GM10847 (cell line): ENCODE data around the gene PTS.

Experiments used
- POLR2A ChIP-seq: IDR thresholded peaks from 2 replicates; pipeline ENCODE4 v1.6.1; 2011; ENCODE audit not compliant: insufficient read length; ENCODE audit errors: extremely low read depth

Gene PTS

GRCh38 chr11:112226062-112226830, at the start of gene PTS:
PTS (plus strand) TSS chr11:112226428; CDS start chr11:112226444, 16 bp downstream.
- TF ChIP-seq POLR2A: peak; percentile 85

GRCh38 chr11:112177589-112177988, 48.6 kb upstream of the PTS start:
- no peak for TF ChIP-seq POLR2A

- no peak for TF ChIP-seq POLR2A
Measured at GRCh38 chr11:112178428-112178827, 47.8 kb upstream of the PTS start.

GRCh38 chr11:112178936-112179335, 47.3 kb upstream of the PTS start:
- no peak for TF ChIP-seq POLR2A

DNA sequence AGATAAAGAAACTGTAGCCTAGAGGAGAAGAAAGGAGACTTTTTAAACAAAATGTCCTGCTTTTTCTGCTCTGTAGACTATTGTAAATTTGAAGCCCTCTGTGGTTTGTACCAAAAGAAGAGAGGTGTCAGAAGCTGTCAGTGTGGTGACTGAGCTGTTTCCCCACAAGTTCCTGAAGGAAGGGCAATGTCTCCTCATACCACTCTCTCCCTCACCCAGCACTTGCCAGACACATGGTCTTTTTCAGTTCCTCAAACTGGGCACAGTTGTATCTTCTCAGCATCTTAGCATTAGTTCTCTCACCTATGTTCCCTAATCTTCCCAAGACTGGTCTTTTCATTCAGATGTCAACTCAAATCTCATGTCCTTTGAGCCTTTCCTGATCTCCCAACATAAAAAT, 46.6 kb upstream of the PTS start:
- no peak for TF ChIP-seq POLR2A

DNA sequence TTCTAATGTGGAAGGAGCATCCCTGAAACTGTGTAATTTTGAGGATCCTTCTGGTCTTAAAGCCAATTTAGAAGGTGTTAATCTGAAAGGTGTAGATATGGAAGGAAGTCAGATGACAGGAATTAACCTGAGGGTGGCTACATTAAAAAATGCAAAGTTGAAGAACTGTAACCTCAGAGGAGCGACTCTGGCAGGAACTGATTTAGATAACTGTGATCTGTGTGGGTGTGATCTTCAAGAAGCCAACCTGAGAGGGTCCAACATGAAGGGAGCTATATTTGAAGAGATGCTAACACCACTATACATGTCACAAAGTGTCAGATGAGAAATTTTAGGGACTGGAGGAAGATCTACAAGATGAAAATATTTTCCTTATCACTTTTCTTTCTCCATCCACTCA, 43.4 kb upstream of the PTS start:
- TF ChIP-seq POLR2A: no peak

DNA sequence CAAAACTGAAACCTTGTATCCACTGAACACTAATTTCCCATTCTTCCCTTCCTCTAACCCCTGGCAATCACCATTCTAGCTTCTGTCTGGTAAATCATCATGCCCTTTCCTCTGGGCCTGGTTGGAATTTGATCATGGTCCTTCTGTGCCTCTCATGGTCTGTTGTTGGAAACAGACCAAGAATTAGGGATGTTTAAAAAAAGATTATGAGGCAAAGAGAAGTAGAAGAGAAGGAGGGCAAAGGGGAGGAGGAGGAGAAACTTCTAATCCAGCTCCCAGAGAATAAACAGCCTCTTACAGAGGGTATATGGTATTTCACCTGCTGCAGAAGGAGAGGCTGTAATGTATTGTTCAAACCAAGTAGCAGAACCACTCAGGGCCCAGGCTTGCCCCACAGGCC, 40.3 kb upstream of the PTS start:
- no peak for TF ChIP-seq POLR2A

DNA sequence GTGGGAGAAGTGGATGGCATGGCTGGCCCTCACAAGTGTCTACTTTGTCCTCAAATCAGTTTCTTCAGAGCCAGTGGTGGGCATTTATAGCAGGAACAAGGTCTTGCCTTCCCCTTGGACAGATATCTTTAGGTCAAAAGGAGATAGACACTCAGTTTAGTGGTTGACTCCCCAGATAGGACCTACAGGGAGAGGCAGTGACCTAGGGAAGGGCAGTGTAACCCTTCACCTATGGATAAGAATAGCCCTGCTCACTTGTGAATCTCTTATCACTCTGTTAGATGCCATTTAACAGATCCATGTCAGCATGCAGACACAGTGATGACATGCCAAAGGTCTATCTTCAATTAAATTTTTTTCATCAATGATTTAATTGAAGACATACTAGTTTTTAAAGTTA, 39.9 kb upstream of the PTS start:
- no peak for TF ChIP-seq POLR2A

GRCh38 chr11:112195951-112196351, 30.3 kb upstream of the PTS start:
- TF ChIP-seq POLR2A: no peak

- no peak for TF ChIP-seq POLR2A
Measured at GRCh38 chr11:112196519-112197087, 29.6 kb upstream of the PTS start.

- no peak for TF ChIP-seq POLR2A
Measured at GRCh38 chr11:112200252-112200651, 26.0 kb upstream of the PTS start.

DNA sequence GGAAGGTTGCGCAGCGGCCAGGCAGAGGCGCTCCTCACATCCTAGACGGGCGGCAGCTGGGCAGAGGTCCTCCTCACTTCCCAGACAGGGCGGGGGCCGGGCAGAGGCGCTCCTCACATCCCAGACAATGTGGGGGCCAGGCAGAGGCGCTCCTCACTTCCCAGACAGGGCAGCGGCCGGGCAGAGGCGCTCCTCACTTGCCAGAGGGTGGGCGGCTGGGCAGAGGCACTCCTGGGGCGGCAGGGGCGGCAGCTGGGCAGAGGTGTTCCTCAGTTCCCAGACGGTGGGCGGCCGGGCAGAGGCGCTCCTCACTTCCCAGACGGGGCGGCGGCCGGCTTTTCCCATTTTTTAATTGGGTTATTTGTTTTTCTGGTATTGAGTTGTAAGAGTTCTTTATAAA, 20.2 kb upstream of the PTS start:
- no peak for TF ChIP-seq POLR2A

GRCh38 chr11:112210890-112211289, 15.3 kb upstream of the PTS start:
- TF ChIP-seq POLR2A: no peak

- TF ChIP-seq POLR2A: no peak
Measured at GRCh38 chr11:112211536-112211935, 14.7 kb upstream of the PTS start.

- no peak for TF ChIP-seq POLR2A
Measured at GRCh38 chr11:112212290-112212689, 13.9 kb upstream of the PTS start.

- no peak for TF ChIP-seq POLR2A
Measured at GRCh38 chr11:112212710-112213109, 13.5 kb upstream of the PTS start.

DNA sequence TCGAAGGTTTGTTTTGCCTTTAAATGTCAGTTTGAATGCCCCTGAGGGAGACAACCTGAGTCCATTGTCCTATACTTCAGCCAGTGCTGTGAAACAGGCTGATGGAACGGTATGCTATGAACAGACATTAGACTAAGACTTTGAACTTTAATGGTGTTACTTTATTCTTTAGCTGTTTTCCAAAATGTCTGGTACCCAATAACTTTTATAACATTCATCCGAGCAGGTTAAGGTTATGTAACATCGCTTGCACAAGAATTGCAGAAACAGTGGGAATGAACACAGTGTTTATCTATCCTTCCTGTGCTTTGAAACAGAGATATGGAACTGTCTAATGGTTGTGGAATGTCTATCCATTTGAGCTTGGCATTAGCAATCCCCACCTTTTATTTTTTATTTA, 12.5 kb upstream of the PTS start:
- no peak for TF ChIP-seq POLR2A
